HT-29 (cell line): ENCODE measurements around the gene GABPB2. TPM values are rescaled to one million over a fixed set of nuclear protein-coding genes. Genes with fewer than 3 reads are reported as not detected.
A peak's percentile ranks its signal among the peaks of the same experiment; 100 is the strongest.
"Not testable (repeated sequence)": the region's sequence is repeated elsewhere in the genome, so short reads cannot be mapped to it uniquely, and the experiment has no call there.

Experiments used
- DNase-seq: peaks from one replicate; pipeline ENCODE4 v3.0.0-alpha.2; 2015; ENCODE audit warnings: low spot score
- total RNA-seq: library from RNA; depleted of rRNA; stranded (reverse); fragments of >200 nt; shearing (Covaris generic); gene quantifications from 2 replicates; pipeline ENCODE4 v1.2.3, GENCODE V29; 2014

The GABPB2 gene
- total RNA-seq, 1 experiment from 2014 or later = 6.1 TPM

DNA sequence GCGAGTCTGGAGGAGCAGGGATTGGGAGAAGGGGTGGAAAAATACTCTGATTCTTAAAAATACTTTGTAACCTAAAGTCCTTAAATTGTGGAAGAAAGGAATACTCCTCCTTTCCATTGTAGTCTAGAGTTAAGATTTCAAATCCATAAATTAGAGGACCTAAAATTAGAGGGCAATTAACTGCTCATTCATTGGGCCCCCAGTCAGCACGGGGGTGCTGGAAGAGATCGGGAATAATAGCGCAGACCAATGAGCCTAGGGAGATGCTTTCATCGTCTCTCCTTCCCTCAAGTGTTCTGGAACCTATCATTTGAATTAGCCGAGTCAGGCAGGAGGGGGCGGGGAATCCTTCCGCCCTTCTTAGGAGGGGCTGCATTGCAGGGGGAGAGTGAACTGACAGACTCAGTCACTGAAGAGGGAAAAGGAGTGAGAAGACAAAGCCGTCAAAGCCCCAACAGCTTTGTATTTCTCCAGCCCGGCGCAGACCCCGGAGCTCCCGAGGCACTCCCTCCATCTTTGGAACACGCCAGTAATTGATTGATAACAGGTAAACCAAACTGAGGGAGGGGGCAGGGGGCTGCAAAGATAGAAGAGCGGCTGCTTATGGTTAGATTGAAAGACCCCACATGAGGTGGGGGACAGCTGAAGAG is 10.4 kb upstream of the GABPB2 start, which contains the start of gene MLLT11:
Gene MLLT11, plus strand, starts transcription at position 391 of the 650 bp plus-strand sequence. CDS start 6,828 bp downstream, outside the sequence.
- DNase-seq = peak; percentile 51

DNA sequence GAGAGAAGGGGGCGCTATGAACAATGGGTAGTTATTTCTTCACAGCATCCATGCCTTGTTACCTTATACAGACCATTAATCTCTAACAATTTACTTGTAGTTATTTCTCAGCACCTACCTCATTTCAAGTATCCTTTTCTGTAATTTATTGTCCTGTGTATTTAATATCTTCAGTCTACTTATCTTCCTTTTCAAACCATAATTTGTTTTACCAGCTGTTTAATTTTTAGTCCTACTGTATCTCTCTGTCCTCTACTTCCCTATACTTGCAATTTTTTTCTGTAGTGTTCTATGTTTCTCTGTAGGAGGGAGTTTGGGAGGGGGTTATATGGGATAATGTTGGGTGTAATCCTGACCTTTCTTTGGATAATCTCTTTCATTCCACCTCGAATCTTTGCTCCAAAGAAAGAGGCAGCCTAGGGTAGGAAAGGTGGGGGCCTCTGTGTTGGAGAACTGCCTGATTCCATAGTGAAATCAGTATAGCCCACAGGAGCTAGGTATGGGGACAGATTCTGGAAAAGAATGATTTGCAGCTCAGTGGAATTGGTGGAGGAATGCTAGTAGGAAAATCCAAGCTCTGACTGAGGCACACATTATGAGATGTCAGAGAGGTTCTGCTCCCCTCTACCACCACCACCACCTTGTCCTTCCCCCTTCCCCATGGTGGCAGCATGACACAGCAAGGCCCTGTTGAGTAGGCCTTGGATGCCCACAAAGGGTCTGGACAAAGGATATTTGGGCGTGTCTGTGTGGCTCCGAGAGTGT is 9.7 kb upstream of the GABPB2 start:
- DNase-seq = no peak

DNA sequence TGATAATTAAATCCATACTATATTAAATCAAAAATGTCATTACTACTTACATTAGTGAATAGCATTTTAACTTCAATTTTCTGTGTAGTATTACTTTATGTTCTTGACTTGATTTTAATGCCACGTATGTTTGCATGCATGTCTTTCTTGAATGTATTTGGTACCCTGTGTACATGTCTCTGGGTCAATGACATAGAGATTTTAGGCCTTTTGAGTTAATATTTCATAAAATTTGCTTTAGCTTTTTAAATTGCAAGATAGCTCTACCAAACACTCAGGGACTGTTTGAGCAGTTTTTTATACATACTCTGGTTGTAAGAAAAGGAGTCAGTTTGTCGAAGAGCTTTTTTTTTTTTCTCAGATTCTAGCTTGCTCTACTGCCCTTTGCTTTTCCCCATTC is 8.9 kb upstream of the GABPB2 start:
- DNase-seq = no peak

DNA sequence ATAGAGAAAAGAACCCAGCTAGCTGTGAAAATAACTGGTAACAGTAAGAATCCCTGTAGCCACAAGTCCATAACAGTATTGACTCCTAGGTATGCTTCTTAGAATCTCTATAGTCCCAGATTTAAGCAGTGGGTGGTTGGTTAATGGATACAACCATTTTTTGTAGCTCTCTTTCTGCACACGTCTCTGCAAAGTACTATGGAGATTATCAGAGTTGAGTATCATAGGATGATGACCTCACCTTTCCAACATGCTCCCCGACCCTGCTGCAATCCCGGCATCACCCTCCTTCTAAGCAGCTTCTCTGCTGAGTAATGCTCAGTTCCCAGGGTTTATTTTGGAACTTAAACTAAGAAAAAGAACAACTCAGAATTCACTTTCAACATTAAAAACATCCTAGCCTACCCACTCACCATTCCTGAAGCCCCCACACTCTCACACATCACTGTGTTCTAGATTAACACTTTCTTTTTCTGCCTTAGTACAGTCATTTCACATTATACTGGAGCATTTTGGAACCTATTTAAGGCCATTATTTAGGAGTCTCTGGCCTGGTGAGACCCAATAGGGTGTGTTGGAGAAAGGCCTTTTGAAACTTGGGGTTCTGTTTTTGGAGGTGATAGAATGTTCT is 7.7 kb upstream of the GABPB2 start:
- DNase-seq = no peak

DNA sequence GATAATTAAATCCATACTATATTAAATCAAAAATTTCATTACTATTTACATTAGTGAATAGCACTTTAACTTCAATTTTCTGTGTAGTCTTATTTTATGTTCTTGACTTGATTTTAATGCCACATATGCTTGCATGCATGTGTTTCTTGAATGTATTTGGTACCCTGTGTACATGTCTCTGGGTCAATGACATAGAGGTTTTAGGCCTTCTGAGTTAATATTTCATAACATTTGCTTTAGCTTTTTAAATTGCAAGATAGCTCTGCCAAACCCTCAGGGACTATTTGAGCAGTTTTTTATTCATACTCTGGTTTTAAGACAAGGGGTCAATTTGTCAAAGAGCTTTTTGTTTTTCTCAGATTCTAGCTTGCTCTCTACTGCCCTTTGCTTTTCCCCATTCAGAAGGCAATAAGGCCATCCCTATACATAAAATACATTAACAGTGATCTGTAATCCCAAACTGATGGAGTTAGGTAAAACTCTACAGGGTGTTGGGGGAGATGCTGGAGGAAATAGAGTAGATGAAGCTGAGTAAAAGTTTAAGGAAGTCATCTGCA is 5.4 kb upstream of the GABPB2 start:
- DNase-seq = no peak

DNA sequence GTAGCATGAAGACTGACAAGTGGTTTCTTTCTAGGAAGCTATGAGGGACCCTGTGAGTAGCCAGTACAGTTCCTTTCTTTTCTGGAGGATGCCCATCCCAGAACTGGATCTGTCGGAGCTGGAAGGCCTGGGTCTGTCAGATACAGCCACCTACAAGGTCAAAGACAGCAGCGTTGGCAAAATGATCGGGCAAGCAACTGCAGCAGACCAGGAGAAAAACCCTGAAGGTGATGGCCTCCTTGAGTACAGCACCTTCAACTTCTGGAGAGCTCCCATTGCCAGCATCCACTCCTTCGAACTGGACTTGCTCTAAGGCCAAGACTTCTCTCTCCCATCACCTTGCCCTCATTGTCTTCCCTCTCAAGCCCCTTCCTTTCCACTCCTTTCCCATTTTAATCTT is 3.4 kb upstream of the GABPB2 start:
- DNase-seq = no peak

DNA sequence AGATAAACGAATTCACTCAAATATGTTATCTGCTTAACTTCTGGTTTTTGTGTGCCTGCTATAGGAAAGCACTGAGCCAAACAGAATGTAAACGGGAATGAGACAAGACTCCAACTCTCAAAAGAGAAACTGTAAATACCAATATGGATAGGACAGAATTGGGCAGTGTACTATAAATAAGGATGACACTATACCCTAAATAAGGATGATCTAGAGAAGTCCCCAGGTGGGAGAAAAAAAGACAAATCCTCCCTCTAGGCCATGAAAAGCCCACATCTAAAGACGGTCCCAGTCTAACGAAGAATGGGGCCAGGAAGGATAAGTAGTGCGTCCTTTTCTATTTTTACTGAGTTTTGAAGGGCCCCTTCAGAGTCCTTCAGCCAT is 1.5 kb upstream of the GABPB2 start:
- no peak for DNase-seq

DNA sequence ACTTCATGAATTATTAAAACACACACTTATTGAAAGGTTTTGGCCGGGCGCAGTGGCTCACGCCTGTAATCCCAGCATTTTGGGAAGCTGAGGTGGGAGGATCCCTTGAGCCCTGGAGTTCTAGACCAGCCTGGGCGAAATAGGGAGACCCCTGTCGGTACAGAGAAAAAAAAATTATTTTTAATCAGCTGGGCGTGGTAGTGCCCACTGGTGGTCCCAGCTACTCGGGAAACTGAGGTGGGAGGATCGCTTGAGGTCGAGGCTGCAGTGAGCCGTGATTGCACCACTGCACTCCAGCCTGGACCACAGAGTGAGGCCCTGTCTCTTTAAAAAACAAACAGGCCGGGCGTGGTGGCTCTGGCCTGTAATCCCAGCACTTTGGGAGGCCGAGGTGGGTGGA is 1.7 kb downstream of the GABPB2 start:
- no peak for DNase-seq

DNA sequence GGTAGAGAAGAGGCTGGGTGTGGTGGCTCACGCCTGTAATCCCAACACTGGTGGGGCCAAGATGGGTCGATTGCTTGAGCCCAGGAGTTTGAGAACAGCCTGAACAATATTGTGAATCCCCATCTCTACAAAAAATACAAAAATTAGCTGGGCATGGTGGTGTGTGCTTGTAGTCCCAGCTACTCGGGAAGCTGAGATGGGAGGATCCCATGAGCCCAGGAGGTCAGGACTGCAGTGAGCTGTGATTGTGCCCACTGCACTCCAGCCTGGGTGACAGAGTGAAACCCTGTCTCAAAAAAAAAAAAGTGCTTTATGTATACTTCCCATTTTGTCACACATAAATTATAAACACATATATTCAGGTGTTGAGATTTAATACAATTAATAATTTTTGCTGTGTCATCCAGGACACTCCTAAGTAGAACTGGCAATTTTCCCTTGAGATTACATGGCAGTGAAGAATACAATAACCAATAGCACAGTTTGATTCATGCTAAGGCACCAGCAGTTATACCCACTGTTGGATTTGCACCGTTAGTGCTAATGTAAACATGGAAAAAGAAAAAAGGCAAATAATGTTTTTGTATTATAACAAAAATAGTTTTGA is 15.5 kb downstream of the GABPB2 start:
- DNase-seq = no peak

DNA sequence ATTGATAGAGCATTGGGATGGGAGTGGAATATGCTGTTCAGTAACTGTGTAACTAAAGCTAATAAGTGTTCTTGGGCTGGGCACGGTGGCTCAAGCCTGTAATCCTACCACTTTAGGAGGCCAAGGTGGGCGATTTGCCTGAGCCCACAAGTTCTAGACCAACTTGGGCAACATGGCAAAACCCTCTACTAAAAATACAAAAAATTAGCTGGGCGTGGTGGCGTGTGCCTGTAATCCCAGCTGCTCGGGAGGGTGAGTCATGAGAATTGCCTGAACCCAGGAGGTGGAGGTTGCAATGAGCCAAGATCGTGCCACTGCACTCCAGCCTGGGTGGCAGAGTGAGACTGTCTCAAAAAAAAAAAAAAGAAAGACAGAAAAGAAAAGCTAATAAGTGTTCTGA is 26.9 kb downstream of the GABPB2 start:
- DNase-seq = not testable (repeated sequence)

DNA sequence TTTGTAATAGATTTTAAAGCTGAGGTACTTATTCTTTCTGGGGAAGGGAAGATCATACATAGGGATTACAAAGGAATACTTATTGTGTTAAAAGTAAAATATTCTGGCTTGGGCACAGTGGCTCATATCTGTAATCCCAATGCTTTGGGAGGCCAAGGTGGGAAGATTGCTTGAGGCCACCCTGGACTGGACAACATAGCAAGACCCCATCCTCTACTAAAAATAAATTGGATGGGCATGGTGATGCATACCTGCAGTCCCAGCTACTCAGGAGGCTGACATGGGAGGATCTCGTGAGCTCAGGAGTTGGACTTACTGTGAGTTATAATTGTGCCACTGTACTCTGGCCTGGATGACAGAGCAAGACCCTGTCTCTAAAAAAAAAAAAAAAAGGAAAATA is 27.6 kb downstream of the GABPB2 start:
- DNase-seq = no peak

DNA sequence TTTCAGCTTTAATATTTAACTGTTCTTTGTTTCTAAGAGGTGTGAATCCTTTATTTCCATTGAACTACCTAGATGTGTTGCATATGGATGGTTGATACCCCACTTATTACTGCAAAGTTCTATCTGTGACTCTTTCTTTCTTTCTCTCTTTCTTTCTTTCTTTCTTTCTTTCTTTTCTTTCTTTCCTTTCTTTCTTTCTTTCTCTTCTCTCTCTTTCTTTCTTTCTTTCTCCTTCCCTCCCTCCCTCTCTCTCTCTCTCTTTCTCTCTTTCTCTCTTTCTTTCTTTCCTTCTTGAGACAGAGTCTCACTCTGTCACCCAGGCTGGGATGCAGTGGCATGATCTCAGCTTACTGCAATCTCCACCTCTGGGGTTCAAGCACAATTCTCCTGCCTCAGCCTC is 34.1 kb downstream of the GABPB2 start:
- DNase-seq = no peak

DNA sequence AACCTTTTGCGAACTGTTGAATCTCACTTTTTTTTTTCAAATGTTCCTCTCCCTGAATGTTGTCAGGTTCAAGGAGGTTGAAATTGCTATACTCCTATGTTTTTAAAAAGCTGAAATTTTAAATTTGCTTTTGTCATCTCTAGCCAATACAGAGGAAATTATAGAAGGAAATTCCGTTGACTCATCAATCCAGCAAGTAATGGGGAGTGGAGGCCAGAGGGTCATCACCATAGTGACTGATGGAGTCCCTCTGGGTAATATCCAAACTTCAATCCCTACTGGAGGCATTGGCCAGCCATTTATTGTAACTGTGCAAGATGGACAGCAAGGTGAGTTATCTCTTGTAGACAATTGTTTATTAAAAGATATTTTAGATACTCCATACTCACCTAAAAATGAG is 36.3 kb downstream of the GABPB2 start:
- no peak for DNase-seq

DNA sequence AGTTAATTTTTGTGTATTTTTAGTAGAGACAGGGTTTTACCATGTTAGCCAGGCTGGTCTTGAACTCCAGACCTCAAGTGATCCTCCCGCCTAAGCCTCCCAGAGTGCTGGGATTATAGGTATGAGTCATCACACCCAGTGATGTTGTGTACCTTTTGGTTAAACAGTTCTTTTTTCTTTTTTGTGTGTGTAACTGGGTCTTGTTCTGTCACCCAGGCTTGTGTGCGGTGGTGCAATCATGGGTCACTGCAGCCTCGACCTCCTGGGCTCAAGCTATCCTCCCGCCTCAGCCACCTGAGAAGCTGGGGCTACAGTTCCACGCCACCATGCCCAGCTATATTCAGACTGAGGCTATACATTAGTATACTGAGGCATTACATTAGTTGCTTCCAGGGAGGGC is 37.8 kb downstream of the GABPB2 start:
- DNase-seq = no peak

DNA sequence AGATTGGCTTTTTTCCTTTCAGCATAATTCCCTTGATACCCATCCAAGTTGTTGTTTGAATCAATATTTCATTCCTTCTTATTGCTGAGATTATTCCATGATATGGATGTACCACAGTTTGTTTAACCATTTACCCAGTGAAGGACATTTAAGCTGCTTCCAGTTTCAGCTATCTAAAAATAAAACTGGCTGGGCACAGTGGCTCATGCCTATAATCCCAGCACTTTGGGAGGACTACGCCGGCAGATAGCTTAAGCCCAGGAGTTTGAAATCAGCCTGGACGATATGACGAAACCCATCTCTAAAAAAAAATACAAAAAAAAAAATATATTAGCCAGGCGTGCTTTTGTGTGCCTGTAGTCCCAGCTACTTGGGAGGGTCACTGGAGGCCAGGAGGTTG is 43.3 kb downstream of the GABPB2 start:
- no peak for DNase-seq

DNA sequence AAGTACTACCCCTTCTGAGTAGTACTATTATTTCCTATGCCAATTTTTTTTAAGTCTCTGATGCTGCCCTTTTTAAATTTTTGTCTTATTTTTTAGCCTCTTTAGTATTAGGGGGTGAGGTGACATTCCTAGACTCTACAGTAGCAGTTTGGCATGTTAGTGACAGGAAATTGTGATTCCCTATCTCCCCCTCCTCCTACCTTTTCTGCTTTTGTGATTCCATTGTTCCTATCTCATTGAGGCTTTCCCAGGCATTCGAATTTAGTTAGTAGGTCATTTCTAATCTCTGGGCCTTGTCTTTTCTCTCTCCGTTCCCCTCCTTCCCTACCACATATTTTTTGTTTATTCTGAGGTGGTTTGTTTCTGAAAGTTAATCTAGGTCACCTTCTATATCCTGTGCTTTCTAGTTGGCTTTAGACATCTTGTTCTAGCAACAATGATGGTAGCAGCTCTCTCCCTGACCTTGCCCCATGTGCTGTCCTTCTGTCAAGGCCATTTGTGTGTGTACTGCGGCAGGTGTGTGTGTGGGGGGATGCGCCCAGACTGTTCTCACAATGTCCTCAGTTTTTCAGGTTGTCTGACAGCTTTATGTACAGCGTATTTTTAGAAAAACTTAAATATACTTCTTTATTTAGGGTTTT is 54.3 kb downstream of the GABPB2 start:
- no peak for DNase-seq

DNA sequence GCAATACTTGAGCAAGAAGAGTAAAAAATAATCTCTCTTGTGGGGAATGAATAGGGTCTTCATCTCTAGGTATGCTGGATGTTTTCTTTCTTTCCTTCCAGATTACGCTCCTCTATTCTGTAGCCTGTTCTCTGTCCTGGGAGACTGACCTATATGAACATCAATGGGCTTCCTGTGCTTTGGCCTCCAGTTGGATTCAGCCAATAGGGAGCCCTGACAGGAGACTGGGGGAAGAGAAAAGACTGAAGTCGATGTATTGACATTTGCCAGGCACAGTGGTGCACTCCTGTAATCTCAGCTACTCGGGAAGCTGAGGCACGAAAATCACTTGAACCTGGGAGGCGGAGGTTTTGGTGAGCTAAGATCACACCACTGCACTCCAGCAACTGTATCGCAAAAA is 58.2 kb downstream of the GABPB2 start:
- DNase-seq = no peak

DNA sequence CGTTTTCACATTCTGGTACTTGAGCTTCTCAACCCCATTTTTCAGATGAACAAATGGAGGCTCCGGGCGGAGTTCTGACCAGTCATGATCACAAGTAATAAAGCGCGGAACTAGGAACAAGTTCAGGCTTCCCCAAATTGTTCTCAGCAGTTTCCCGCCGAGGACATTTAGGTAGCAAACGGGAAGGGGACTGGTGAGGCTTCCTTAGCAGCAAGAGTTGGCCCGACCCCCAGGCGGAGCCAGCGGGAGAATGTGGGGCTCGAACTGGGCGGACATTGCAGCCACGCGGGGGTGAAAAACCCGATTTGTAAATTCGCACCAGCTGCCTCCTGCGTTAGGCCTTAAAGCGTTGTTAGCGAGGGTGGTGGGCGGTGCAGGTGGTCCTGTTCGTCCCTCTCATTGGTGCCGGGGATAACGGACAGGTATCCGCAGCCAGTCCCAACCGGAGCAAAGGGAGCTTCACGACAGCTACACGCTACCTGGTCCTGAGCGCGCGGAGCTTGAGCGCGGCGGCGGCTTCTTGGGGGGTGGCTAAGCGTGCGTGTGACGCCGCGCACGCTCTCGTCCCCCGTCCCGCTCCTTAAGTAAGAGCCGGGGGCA is 60.5 kb downstream of the GABPB2 start:
- no peak for DNase-seq

DNA sequence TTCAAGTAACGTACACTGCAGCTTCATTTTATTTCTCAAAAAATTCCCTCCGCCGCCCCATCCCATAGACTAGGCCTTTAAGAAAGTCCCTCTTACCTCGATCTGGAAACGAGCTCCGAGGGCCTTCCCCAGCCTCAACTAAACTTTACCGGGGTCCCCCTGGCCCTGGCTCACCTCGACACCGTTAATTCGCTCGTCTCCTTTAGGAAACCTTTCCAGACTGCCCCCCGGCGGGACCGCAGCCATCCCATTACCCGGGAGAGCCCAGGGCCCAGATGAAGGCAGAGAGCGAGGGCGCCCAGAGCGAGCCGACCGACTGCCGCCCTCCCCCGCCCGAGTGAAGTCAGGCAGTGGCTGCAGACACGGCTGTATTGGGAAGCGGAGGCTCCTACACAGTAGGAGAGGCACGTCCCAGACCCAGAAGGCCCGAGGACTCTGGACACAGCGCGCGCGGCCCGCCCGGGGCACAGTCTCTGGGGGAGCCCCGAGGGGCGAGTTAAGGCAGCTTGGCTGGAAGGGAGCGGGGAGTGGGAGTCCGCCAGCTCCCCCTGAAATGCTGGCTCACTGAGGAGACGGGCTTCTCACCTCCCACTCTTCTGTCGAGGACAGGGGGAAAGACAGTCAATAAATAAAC is 61.3 kb downstream of the GABPB2 start:
- no peak for DNase-seq

DNA sequence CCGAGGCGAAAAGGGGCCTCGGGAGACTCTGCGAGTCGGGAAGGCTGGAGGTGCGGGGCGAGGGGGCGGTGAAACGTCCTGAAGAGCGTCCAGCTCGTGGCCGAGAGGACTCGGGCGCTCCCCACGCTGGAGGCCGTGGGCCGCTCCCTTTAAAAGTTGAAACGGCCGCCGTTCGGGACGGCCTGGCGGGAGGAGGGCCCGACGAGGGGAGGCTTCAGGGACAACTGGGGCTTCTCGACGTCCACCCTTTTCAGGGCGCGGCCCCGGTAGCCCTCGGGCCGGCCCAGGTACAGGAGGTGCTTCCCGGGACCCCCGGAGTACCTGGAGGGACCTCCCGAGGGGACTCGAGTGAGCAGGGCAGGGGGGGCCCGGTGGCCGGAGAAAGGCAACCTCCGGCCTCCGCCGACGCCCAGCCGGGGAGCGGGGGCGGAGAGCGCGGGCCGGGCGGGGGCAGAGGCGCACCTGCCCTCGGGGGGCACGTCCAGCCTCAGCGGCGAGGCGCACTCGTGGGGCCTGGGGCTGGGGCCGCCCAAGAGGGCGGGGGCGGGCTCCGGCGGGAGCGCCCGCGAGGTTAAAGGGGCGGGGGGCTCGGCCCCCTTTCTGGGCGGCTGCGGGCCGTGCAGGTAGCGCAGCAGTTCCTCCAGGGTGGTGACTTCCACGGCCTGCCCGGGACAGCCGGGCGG is 61.9 kb downstream of the GABPB2 start:
- no peak for DNase-seq
